ENCODE results near the gene COL6A3. TPM values are rescaled to one million over a fixed set of nuclear protein-coding genes. Genes with fewer than 3 reads are reported as not detected.

COL6A3 gene
- total and polyA plus RNA-seq, 4 experiments from 2014 or later: 0.56 to 2.1 (median 1.5) TPM; not detected in 1

DNA sequence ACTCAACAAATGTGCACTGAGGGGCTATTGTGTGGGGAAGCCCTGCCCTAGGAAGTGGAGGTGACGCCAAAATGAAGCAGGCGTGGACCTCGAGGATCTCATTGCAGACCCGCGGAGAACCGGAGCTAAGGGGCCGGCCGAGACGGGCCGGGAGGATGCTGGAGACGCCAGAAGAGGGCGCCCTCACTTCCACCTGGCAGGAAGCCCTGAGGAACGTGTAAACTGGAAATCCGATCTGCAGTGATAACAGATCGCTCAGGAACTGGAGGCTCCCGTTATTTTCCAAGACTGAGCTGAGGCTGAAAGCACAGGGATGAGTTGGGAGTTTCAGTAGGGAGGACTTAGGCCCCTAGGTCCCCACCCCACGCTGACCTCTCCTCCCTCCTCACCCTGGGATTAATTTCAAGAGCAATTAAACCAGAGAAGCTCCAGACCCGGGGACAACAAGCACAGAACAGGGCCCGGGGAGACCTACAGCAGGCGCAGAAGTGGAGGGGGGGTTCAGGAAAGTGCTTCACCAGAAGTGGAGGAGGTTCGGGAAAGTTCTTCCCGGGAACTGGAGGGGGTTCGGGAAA is 7.7 kb upstream of the COL6A3 start:
- Histone ChIP-seq H3K4me1 (ENCODE audit: insufficient read depth, low read length) (peaks cover 12% of the 10 kb centered on the region), H3K9me3 (ENCODE audit: control insufficient read depth in 1 of 2, low read length in 2 of 2) (no peaks in the 10 kb centered on the region), H3K27me3 (ENCODE audit: insufficient read depth, low read length) (no peaks in the 10 kb centered on the region), H3K27ac (ENCODE audit: low read depth, low read length) (no peak overlapping the region), H3K4me3 (ENCODE audit: low read length in 2 of 2) (peak overlapping the region in 1 of 2 donors; percentile 36), H3K36me3 (ENCODE audit: insufficient read depth, low read length) (no peaks in the 10 kb centered on the region)
- Mint-ChIP-seq H3K27me3 (no peaks in the 10 kb centered on the region), H3K27ac (peak overlapping the region in 5 of 7 donors; percentile 50 to 79 (median 61)), H3K4me3 (peak overlapping the region in 7 of 8 donors; percentile 26 to 78 (median 64)), H3K36me3 (no peaks in the 10 kb centered on the region), H3K4me1 (peaks cover 12 to 21% (median 15%) of the 10 kb centered on the region in 4 donors), H3K9me3 (no peaks in the 10 kb centered on the region)
- POLR2A ChIA-PET (ENCODE audit: partially characterized antibody): interaction anchor here (0.6 to 5.1 kb wide), 8 partner anchors 11 to 54 kb away, joined by 3 to 71 read pairs (median 6); no protein-coding TSS in a partner anchor
- DNase-seq: peak; percentile 57 to 75 (median 70)
- CTCF ChIA-PET (ENCODE audit: partially characterized antibody): interaction anchor here (0.7 to 14.1 kb wide), 29 partner anchors 8 to 324 kb away, joined by 3 to 381 read pairs (median 8); no protein-coding TSS in a partner anchor
- intact Hi-C loops (cut with micrococcal nuclease): loop anchor here (1.0 to 2.0 kb wide), 5 partner anchors 8 to 267 kb away; no protein-coding TSS in a partner anchor

GRCh38 chr2:237418300-237418699 is 4.3 kb upstream of the COL6A3 start:
- CTCF ChIA-PET (ENCODE audit: partially characterized antibody): interaction anchor here (0.8 to 14.1 kb wide), 5 partner anchors 12 to 95 kb away, joined by 3 to 381 read pairs (median 5); no protein-coding TSS in a partner anchor
- no peak overlapping the region for H3K4me3 ChIP-seq (ENCODE audit: low read length in 2 of 2)

DNA sequence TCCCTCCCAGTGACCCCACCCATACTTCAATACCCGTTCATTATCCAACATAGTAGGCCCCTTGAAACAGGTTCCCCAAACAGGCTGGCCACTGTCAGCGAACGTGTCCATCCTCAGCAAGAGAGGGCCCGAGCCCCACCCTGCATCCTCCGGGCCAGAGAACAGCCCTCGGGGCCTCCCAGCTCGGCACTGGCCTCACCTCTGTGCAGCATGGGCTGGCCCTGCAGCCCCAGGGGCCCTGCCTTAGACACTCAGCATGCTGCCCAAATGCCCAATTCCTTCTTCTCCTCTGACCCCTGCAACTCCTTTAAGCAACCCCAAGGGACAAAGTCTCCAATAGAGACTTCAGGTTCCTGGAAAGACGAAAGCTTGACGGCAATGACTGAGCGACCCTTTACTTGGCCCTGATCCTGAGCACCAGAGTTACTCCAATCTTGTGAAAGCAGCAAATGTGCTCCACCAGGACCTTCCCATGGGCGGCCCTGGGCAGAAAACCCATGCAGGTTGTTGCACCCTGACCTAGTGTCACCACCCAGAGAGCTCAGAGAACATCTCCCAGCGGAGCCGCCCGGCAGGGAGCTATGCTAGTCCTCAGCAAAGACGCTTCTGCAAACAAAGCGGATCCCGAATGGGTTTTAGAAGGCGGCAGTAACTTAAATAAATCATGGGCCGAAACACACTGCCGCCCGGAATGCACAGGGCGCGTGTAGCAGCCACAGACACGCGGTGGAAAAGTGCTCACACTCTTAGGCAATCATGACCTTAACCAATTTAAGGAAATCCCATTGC is 782 bp downstream of the COL6A3 start:
- H3K4me3 Mint-ChIP-seq: no peak overlapping the region

More at GRCh38 chr2:237418300-237418699, 4.3 kb upstream of the COL6A3 start:
- no peak overlapping the region for H3K4me3 Mint-ChIP-seq
- H3K4me1 ChIP-seq (ENCODE audit: insufficient read depth, low read length): peaks cover 12% of the 10 kb centered on the region
- peak overlapping the region in 1 of 7 donors; percentile 7 for H3K27ac Mint-ChIP-seq
- no peak for DNase-seq
- POLR2A ChIA-PET (ENCODE audit: partially characterized antibody): interaction anchor here (4.4 kb wide), 1 partner anchor 57 kb away, joined by 71 read pairs; no protein-coding TSS in a partner anchor
- no peaks in the 10 kb centered on the region for H3K27me3 ChIP-seq (ENCODE audit: insufficient read depth, low read length)
- H3K9me3 ChIP-seq (ENCODE audit: control insufficient read depth in 1 of 2, low read length in 2 of 2): no peaks in the 10 kb centered on the region
- H3K36me3 ChIP-seq (ENCODE audit: insufficient read depth, low read length): no peaks in the 10 kb centered on the region
- intact Hi-C loops (cut with micrococcal nuclease): no loop called here
- no peak overlapping the region for H3K27ac ChIP-seq (ENCODE audit: low read depth, low read length)
- H3K27me3 Mint-ChIP-seq: peaks cover 0 to 3% of the 10 kb centered on the region in 2 donors
- no peaks in the 10 kb centered on the region for H3K36me3 Mint-ChIP-seq
- no peaks in the 10 kb centered on the region for H3K9me3 Mint-ChIP-seq
- H3K4me1 Mint-ChIP-seq: peaks cover 10 to 14% (median 11%) of the 10 kb centered on the region in 4 donors

DNA sequence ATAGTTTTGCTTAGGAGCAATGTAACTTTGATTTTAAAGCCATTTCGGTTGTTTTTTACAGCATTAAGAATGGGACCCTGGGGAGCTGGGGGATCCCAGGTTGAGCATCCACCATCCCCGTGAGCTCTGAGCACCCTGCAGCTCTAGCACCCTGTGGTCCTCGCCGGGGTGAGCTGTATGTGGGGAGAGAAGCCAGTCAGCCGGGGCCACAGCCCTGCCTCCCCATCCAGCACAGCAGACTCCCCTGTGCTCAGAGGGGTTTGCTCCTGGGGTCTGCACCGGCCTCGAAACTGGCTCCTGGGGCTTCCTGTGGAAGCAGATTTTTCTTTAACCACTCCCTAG is 1.3 kb downstream of the COL6A3 start:
- no peak overlapping the region for H3K27ac ChIP-seq (ENCODE audit: low read depth, low read length)
- Mint-ChIP-seq H3K27me3 (peaks cover 0 to 8% of the 10 kb centered on the region in 2 donors), H3K9me3 (no peaks in the 10 kb centered on the region), H3K27ac (no peak overlapping the region), H3K4me3 (no peak overlapping the region), H3K36me3 (no peaks in the 10 kb centered on the region), H3K4me1 (no peaks in the 10 kb centered on the region)
- no peaks in the 10 kb centered on the region for H3K4me1 ChIP-seq (ENCODE audit: insufficient read depth, low read length)
- ChIA-PET CTCF (ENCODE audit: partially characterized antibody) (interaction anchor here (1.0 to 14.1 kb wide), 2 partner anchors 10 to 64 kb away, joined by 3 to 381 read pairs; no protein-coding TSS in a partner anchor), POLR2A (ENCODE audit: partially characterized antibody) (interaction anchor here (0.6 kb wide), 1 partner anchor 535 kb away, joined by 4 read pairs; no protein-coding TSS in a partner anchor)
- no peaks in the 10 kb centered on the region for H3K27me3 ChIP-seq (ENCODE audit: insufficient read depth, low read length)
- no peaks in the 10 kb centered on the region for H3K9me3 ChIP-seq (ENCODE audit: control insufficient read depth in 1 of 2, low read length in 2 of 2)
- no peak overlapping the region for H3K4me3 ChIP-seq (ENCODE audit: low read length in 2 of 2)
- DNase-seq: no peak
- intact Hi-C loops (cut with micrococcal nuclease): no loop called here
- no peaks in the 10 kb centered on the region for H3K36me3 ChIP-seq (ENCODE audit: insufficient read depth, low read length)

More for the DNA sequence above, 782 bp downstream of the COL6A3 start:
- Histone ChIP-seq H3K4me1 (ENCODE audit: insufficient read depth, low read length) (no peaks in the 10 kb centered on the region), H3K4me3 (ENCODE audit: low read length in 2 of 2) (no peak overlapping the region), H3K27ac (ENCODE audit: low read depth, low read length) (no peak overlapping the region), H3K27me3 (ENCODE audit: insufficient read depth, low read length) (no peaks in the 10 kb centered on the region), H3K36me3 (ENCODE audit: insufficient read depth, low read length) (no peaks in the 10 kb centered on the region), H3K9me3 (ENCODE audit: control insufficient read depth in 1 of 2, low read length in 2 of 2) (no peaks in the 10 kb centered on the region)
- Mint-ChIP-seq H3K9me3 (no peaks in the 10 kb centered on the region), H3K4me1 (no peaks in the 10 kb centered on the region), H3K27me3 (peaks cover 0 to 8% of the 10 kb centered on the region in 2 donors), H3K27ac (no peak overlapping the region), H3K36me3 (no peaks in the 10 kb centered on the region)
- ChIA-PET CTCF (ENCODE audit: partially characterized antibody) (interaction anchor here (1.0 to 14.1 kb wide), 2 partner anchors 11 to 63 kb away, joined by 3 to 381 read pairs; no protein-coding TSS in a partner anchor), POLR2A (ENCODE audit: partially characterized antibody) (no interaction called here)
- intact Hi-C loops (cut with micrococcal nuclease): no loop called here
- DNase-seq: no peak

- no peak for DNase-seq
- no peaks in the 10 kb centered on the region for H3K9me3 Mint-ChIP-seq
- intact Hi-C loops (cut with micrococcal nuclease): no loop called here
- H3K4me3 Mint-ChIP-seq: no peak overlapping the region
- no peak overlapping the region for H3K4me3 ChIP-seq (ENCODE audit: low read length in 2 of 2)
- H3K4me1 Mint-ChIP-seq: no peaks in the 10 kb centered on the region
- no peak overlapping the region for H3K27ac ChIP-seq (ENCODE audit: low read depth, low read length)
- H3K4me1 ChIP-seq (ENCODE audit: insufficient read depth, low read length): no peaks in the 10 kb centered on the region
- no peak overlapping the region for H3K27ac Mint-ChIP-seq
- CTCF ChIA-PET (ENCODE audit: partially characterized antibody): interaction anchor here (1.0 to 14.1 kb wide), 3 partner anchors 9 to 65 kb away, joined by 3 to 381 read pairs (median 16); no protein-coding TSS in a partner anchor
- POLR2A ChIA-PET (ENCODE audit: partially characterized antibody): interaction anchor here (0.6 kb wide), 1 partner anchor 535 kb away, joined by 4 read pairs; no protein-coding TSS in a partner anchor
- H3K27me3 Mint-ChIP-seq: peaks cover 0 to 8% of the 10 kb centered on the region in 2 donors
- H3K36me3 ChIP-seq (ENCODE audit: insufficient read depth, low read length): no peaks in the 10 kb centered on the region
- H3K9me3 ChIP-seq (ENCODE audit: control insufficient read depth in 1 of 2, low read length in 2 of 2): no peaks in the 10 kb centered on the region
- no peaks in the 10 kb centered on the region for H3K36me3 Mint-ChIP-seq
- H3K27me3 ChIP-seq (ENCODE audit: insufficient read depth, low read length): no peaks in the 10 kb centered on the region
These were observed 2.1 kb downstream of the COL6A3 start for GRCh38 chr2:237411683-237412423.

DNA sequence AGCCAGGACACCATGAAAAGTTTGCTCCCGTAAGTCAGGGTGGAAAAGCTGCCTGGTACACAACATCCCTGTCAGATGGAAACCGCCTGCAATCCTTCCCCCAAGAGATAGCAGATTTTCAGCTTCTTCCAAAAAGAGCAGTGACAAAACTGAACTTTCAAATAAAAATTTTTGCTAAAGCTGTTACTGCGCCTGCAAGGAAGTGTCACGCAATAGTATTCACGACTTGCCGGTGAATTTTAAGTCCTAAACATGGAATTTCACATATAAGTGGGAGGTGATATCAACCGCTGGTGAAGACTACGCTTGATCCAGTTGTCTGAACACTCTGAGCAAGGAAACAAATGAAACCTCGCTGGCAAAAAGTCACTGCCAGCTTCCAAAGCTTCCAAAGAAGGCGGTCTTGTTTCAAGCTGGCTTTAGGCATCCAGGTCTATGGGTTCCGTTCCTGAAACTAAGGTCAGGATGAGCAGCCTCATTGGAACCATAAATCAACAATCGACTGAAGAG is 2.8 kb downstream of the COL6A3 start:
- H3K4me3 Mint-ChIP-seq: no peak overlapping the region
- POLR2A ChIA-PET (ENCODE audit: partially characterized antibody): no interaction called here
- DNase-seq: no peak
- Histone ChIP-seq H3K9me3 (ENCODE audit: control insufficient read depth in 1 of 2, low read length in 2 of 2) (no peaks in the 10 kb centered on the region), H3K27me3 (ENCODE audit: insufficient read depth, low read length) (no peaks in the 10 kb centered on the region), H3K4me3 (ENCODE audit: low read length in 2 of 2) (no peak overlapping the region), H3K27ac (ENCODE audit: low read depth, low read length) (no peak overlapping the region), H3K4me1 (ENCODE audit: insufficient read depth, low read length) (no peaks in the 10 kb centered on the region), H3K36me3 (ENCODE audit: insufficient read depth, low read length) (no peaks in the 10 kb centered on the region)
- H3K4me1 Mint-ChIP-seq: no peaks in the 10 kb centered on the region
- peaks cover 0 to 8% of the 10 kb centered on the region in 2 donors for H3K27me3 Mint-ChIP-seq
- intact Hi-C loops (cut with micrococcal nuclease): no loop called here
- H3K36me3 Mint-ChIP-seq: no peaks in the 10 kb centered on the region
- H3K27ac Mint-ChIP-seq: no peak overlapping the region
- H3K9me3 Mint-ChIP-seq: no peaks in the 10 kb centered on the region
- CTCF ChIA-PET (ENCODE audit: partially characterized antibody): interaction anchor here (0.9 to 14.1 kb wide), 3 partner anchors 9 to 66 kb away, joined by 5 to 381 read pairs (median 16); no protein-coding TSS in a partner anchor
